Esophagus muscularis mucosa (tissue), 4 donors: ENCODE results near the gene HECTD4. TPM values are rescaled to one million over a fixed set of nuclear protein-coding genes. Genes with fewer than 3 reads are reported as not detected.
"Not testable (repeated sequence)": the region's sequence is repeated elsewhere in the genome, so short reads cannot be mapped to it uniquely, and the experiment has no call there.

Source experiments
- DNase-seq: peaks from one replicate; pipeline ENCODE4 v3.0.0-alpha.2; 2017; ENCODE audit errors: extremely low spot score
- H3K27ac ChIP-seq, 4 donors: fragments of 200-600 bp; sonication (generic); replicated peaks in 1 of 4; 1 replicate in 3 of 4; 2 replicates in 1 of 4; pipeline ENCODE4 v1.5.1; 2016 to 2019; ENCODE audit warnings: mild to moderate bottlenecking in 1 of 4
- H3K27me3 ChIP-seq, 4 donors: fragments of 200-600 bp; sonication (generic); one replicate each; pipeline versions ENCODE4 v1.5.1 to v1.6.0; 2016 to 2019
- H3K36me3 ChIP-seq, 4 donors: fragments of 200-600 bp; sonication (generic); one replicate each; pipeline ENCODE4 v1.5.1; 2016 to 2019
- H3K4me1 ChIP-seq, 4 donors: fragments of 200-600 bp; sonication (generic); one replicate each; pipeline ENCODE4 v1.5.1; 2016 to 2019
- H3K4me3 ChIP-seq, 4 donors: fragments of 200-600 bp; sonication (generic); 1 replicate in 2 of 4; 2 replicates in 2 of 4; pipeline ENCODE4 v1.5.1; 2016 to 2019; ENCODE audit warnings: mild to moderate bottlenecking in 4 of 4, moderate library complexity in 1 of 4
- H3K9me3 ChIP-seq, 4 donors: fragments of 200-600 bp; sonication (generic); 1 replicate in 3 of 4; 2 replicates in 1 of 4; pipeline ENCODE4 v1.5.1; 2016 to 2019
- EP300 ChIP-seq: sonication (generic); formaldehyde crosslinking; IDR thresholded peaks from one replicate; pipeline ENCODE4 v1.6.1; 2017; ENCODE audit warnings: antibody characterized with exemption
- POLR2A ChIP-seq: fragments of 450-650 bp; IDR thresholded peaks from one replicate; pipeline ENCODE4 v1.6.1; 2017; ENCODE audit warnings: antibody characterized with exemption, moderate library complexity, mild to moderate bottlenecking, low read depth
- POLR2AphosphoS5 ChIP-seq, 2 donors: sonication (generic); formaldehyde crosslinking; IDR thresholded peaks; one replicate each; pipeline ENCODE4 v1.6.1; 2017; ENCODE audit warnings: antibody characterized with exemption in 2 of 2
- WGBS: methylation state at CpG from one replicate; pipeline ENCODE4 v1.1.5; 2018; 5-methylcytosine and 5-hydroxymethylcytosine counted together
- intact Hi-C: fragments of 100-400 bp; cut with DNase I; formaldehyde crosslinking; loops from one replicate; pipeline ENCODE4 v1.15.1; 2023
- total RNA-seq, 4 donors: library from RNA; depleted of rRNA; stranded (reverse); fragments of >200 nt; gene quantifications; one replicate each; pipeline versions ENCODE4 v1.1.0 to v1.2.1, GENCODE V29; 2016
- TF ChIP-seq, protein P1 (sequence below), 3 experiments: fragments of 200-600 bp in 2 of 3; fragments of 450-650 bp in 1 of 3; sonication (generic) in 2 of 3; IDR thresholded peaks; one replicate each; pipeline ENCODE4 v1.5.1; 2017 to 2019; ENCODE audit warnings: antibody characterized with exemption in 3 of 3, mild to moderate bottlenecking in 2 of 3, moderate library complexity in 1 of 3

HECTD4 gene
- total RNA-seq, 4 donors from 2014 or later: 27.3 to 59.3 (median 44.9) TPM

DNA sequence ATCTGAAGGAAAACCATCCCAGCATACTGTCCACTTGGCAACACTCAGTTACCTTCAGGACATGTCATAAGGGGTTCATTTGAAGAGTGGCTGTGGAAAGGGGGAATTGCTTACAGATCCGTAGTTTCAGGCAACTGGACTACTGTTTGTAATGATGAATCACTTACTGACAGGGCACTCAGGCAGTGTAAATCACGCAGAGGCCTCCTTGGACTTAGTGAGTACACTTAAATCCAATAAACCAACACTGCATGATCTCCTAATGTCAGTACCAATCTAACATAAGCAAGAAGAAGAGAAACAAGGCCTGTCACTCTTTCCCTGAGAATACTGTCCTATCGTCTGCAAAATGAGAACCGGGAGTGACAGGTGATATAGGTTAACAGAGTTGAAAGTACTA, 152.1 kb downstream of the HECTD4 start:
- Histone ChIP-seq H3K9me3 (no peaks in the 10 kb centered on the region), H3K27me3 (no peaks in the 10 kb centered on the region), H3K4me1 (no peaks in the 10 kb centered on the region), H3K27ac (no peak overlapping the region), H3K36me3 (peaks cover 45 to 96% (median 93%) of the 10 kb centered on the region in 4 donors), H3K4me3 (no peak overlapping the region)
- intact Hi-C loops: no loop called here
- TF ChIP-seq POLR2AphosphoS5 (IDR thresholded peaks at IDR 0.05): no peak
- TF ChIP-seq EP300: no peak
- TF ChIP-seq POLR2A: no peak
- TF ChIP-seq, protein P1, sequence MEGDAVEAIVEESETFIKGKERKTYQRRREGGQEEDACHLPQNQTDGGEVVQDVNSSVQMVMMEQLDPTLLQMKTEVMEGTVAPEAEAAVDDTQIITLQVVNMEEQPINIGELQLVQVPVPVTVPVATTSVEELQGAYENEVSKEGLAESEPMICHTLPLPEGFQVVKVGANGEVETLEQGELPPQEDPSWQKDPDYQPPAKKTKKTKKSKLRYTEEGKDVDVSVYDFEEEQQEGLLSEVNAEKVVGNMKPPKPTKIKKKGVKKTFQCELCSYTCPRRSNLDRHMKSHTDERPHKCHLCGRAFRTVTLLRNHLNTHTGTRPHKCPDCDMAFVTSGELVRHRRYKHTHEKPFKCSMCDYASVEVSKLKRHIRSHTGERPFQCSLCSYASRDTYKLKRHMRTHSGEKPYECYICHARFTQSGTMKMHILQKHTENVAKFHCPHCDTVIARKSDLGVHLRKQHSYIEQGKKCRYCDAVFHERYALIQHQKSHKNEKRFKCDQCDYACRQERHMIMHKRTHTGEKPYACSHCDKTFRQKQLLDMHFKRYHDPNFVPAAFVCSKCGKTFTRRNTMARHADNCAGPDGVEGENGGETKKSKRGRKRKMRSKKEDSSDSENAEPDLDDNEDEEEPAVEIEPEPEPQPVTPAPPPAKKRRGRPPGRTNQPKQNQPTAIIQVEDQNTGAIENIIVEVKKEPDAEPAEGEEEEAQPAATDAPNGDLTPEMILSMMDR (IDR thresholded peaks at IDR 0.05): no peak
- DNase-seq: no peak
- 80% methylated on average over 4 of the region's 4 CpGs for WGBS

- Histone ChIP-seq H3K27me3 (no peaks in the 10 kb centered on the region), H3K9me3 (no peaks in the 10 kb centered on the region), H3K27ac (no peak overlapping the region), H3K4me1 (no peaks in the 10 kb centered on the region), H3K4me3 (no peak overlapping the region), H3K36me3 (peaks cover 29 to 99% (median 87%) of the 10 kb centered on the region in 4 donors)
- intact Hi-C loops: no loop called here
- TF ChIP-seq, protein P1 (IDR thresholded peaks at IDR 0.05): no peak
- TF ChIP-seq POLR2A: no peak
- no peak for TF ChIP-seq POLR2AphosphoS5 (IDR thresholded peaks at IDR 0.05)
- no peak for TF ChIP-seq EP300
- DNase-seq: no peak
- WGBS: 79% methylated on average over 3 of the region's 3 CpGs
These were observed 155.5 kb downstream of the HECTD4 start for GRCh38 chr12:112226768-112227167.

GRCh38 chr12:112220628-112221027, 161.6 kb downstream of the HECTD4 start:
- H3K4me1 ChIP-seq, H3K4me3 ChIP-seq, H3K27ac ChIP-seq, intact Hi-C loops, DNase-seq, H3K9me3 ChIP-seq, H3K27me3 ChIP-seq: not testable (repeated sequence)
- 84% methylated on average over 7 of the region's 7 CpGs for WGBS
- H3K36me3 ChIP-seq: peaks cover 15 to 94% (median 63%) of the 10 kb centered on the region in 4 donors

GRCh38 chr12:112219195-112219594, 163.0 kb downstream of the HECTD4 start:
- no peaks in the 10 kb centered on the region for H3K27me3 ChIP-seq
- 77% methylated on average over 11 of the region's 11 CpGs for WGBS
- H3K9me3 ChIP-seq: no peaks in the 10 kb centered on the region
- TF ChIP-seq EP300 (no peak), POLR2AphosphoS5 (IDR thresholded peaks at IDR 0.05) (no peak), POLR2A (no peak)
- TF ChIP-seq, protein P1 (IDR thresholded peaks at IDR 0.05): no peak
- peaks cover 28 to 95% (median 66%) of the 10 kb centered on the region in 4 donors for H3K36me3 ChIP-seq
- intact Hi-C loops: loop anchor here (10.0 kb wide), 1 partner anchor 144 kb away; no protein-coding TSS in a partner anchor
- H3K4me3 ChIP-seq: no peak overlapping the region
- no peak for DNase-seq
- H3K4me1 ChIP-seq: no peaks in the 10 kb centered on the region
- H3K27ac ChIP-seq: no peak overlapping the region

DNA sequence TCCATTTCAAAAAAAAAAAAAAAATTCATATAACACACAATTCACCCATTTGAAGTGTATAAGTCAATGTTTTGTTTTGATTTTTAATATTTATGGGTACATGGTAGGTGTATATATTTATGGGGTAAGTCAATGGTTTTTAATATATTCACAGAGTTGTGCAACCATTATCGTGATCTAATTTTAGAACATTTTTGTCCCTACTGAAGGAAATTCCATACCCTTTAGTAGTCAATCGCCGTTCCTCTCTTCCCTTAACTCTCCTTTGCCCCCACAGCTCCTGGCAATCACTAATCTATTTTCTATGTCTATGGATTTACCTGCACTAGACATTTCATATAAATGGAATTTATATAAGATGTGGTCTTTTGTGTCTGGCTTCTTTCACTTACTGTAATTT, 164.1 kb downstream of the HECTD4 start:
- no peak for DNase-seq
- Histone ChIP-seq H3K4me3 (no peak overlapping the region), H3K36me3 (peaks cover 32 to 95% (median 70%) of the 10 kb centered on the region in 4 donors), H3K9me3 (no peaks in the 10 kb centered on the region), H3K4me1 (no peaks in the 10 kb centered on the region), H3K27me3 (no peaks in the 10 kb centered on the region), H3K27ac (no peak overlapping the region)
- intact Hi-C loops: loop anchor here (10.0 kb wide), 1 partner anchor 143 kb away; no protein-coding TSS in a partner anchor
- 93% methylated on average over 3 of the region's 3 CpGs for WGBS
- no peak for TF ChIP-seq EP300
- TF ChIP-seq, protein P1 (IDR thresholded peaks at IDR 0.05): no peak
- TF ChIP-seq POLR2A: no peak
- no peak for TF ChIP-seq POLR2AphosphoS5 (IDR thresholded peaks at IDR 0.05)
